NT2/D1 (cell line): ENCODE measurements around the gene SH3PXD2B.

Source experiments
- YY1 ChIP-seq: IDR thresholded peaks from 2 replicates; pipeline ENCODE4 v1.6.1; 2011; ENCODE audit not compliant: insufficient read length, insufficient read depth
- ZNF274 ChIP-seq: IDR thresholded peaks from 2 replicates; pipeline ENCODE4 v1.6.1; 2011; ENCODE audit warnings: mild to moderate bottlenecking, low read depth, low read length

DNA sequence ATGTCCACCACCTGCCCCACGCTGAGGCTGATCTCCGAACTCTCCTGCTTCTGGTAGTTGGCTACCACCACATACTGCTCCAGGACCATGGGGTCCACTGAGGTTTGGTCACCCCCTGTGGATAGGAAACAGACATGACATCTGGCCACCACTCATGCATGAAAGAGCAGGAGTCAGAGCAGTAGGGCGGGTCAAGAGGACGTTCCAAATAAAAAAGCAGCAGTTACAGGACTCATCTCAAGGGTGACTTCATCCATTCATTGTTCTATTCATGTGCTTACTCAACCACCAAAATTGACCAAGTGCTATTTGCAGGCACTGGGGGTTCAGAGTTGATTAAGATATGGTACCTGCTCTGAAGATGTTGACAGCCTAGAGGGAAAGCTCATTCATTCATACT is 91.6 kb downstream of the SH3PXD2B start:
- TF ChIP-seq ZNF274, result no peak
- TF ChIP-seq YY1, result no peak
